ENCODE data around the gene WRNIP1.

Gene WRNIP1

DNA sequence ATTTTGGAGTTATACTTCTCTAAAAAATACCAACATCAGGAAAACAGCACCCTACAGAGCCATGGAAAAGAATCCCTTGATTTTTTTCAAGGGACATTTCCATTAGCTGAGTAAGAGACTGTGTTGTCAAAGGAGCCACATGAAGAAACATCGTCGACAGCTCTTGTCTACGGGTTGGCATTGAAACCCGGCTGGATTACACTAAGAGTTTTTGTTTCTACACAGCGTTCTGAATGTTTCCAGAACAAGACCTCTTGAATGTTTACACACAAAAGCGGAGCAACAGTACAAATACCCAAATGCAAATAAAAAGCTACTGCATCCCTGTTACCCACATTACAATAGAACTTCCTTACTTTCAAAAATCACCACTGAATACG lies 12.1 kb upstream of the WRNIP1 start:
- Histone ChIP-seq H3K27me3 (ENCODE audit: insufficient read depth, low read length, poor library complexity, severe bottlenecking) (no peaks in the 10 kb centered on the region), H3K36me3 (ENCODE audit: insufficient read depth, low read length) (no peaks in the 10 kb centered on the region), H4K20me1 (ENCODE audit: insufficient read depth, low read length, poor library complexity, severe bottlenecking) (no peaks in the 10 kb centered on the region), H3K9ac (ENCODE audit: low read depth, low read length, poor library complexity, severe bottlenecking) (no peak overlapping the region), H3K4me3 (ENCODE audit: low read length, poor library complexity, severe bottlenecking) (no peak overlapping the region), H3K4me1 (ENCODE audit: insufficient read depth, low read length, poor library complexity, severe bottlenecking) (peaks cover 55% of the 10 kb centered on the region), H3K9me3 (ENCODE audit: insufficient read depth, low read depth, low read length) (no peaks in the 10 kb centered on the region), H3F3A (ENCODE audit: low read depth) (peaks cover 8% of the 10 kb centered on the region), H3K9me2 (replicated peaks; ENCODE audit: low read depth, low read length) (no peaks in the 10 kb centered on the region), H2AFZ (ENCODE audit: low read length) (no peak overlapping the region), H3K4me2 (ENCODE audit: low read depth, low read length, poor library complexity, severe bottlenecking) (peak overlapping the region; percentile 72), H3K79me2 (ENCODE audit: insufficient read depth, low read length) (no peaks in the 10 kb centered on the region)
- no peak for TF ChIP-seq CTCF (conservative IDR thresholded peaks at IDR 0.05; ENCODE audit: low read length)
- TF ChIP-seq EZH2phosphoT487 (IDR thresholded peaks at IDR 0.05; ENCODE audit: borderline replicate concordance): no peak

DNA sequence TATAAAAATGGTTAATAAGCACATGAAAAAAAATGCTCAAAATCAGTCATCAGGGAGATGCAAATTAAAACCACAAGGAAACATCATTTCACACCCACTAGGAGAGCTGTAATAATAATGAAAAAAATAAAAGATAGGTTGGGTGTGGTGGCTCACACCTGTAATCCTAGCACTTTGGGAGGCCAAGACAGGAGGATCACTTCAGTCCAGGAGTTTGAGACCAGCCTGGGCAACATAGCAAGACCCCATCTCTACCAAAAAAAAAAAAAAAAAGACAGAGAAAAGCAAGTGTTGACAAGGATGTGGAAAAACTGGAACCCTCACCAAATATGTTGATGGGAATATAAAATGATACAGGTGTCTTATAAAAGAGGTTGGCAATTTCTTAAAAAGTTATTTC lies 11.4 kb upstream of the WRNIP1 start:
- Histone ChIP-seq H3K9ac (ENCODE audit: low read depth, low read length, poor library complexity, severe bottlenecking) (no peak overlapping the region), H3K9me3 (ENCODE audit: insufficient read depth, low read depth, low read length) (no peaks in the 10 kb centered on the region), H3F3A (ENCODE audit: low read depth) (peaks cover 8% of the 10 kb centered on the region), H3K79me2 (ENCODE audit: insufficient read depth, low read length) (no peaks in the 10 kb centered on the region), H3K4me1 (ENCODE audit: insufficient read depth, low read length, poor library complexity, severe bottlenecking) (peaks cover 49% of the 10 kb centered on the region), H3K4me3 (ENCODE audit: low read length, poor library complexity, severe bottlenecking) (no peak overlapping the region), H2AFZ (ENCODE audit: low read length) (no peak overlapping the region), H3K27me3 (ENCODE audit: insufficient read depth, low read length, poor library complexity, severe bottlenecking) (no peaks in the 10 kb centered on the region), H3K9me2 (replicated peaks; ENCODE audit: low read depth, low read length) (no peaks in the 10 kb centered on the region), H3K4me2 (ENCODE audit: low read depth, low read length, poor library complexity, severe bottlenecking) (peak overlapping the region; percentile 72), H3K36me3 (ENCODE audit: insufficient read depth, low read length) (no peaks in the 10 kb centered on the region), H4K20me1 (ENCODE audit: insufficient read depth, low read length, poor library complexity, severe bottlenecking) (no peaks in the 10 kb centered on the region)
- TF ChIP-seq CTCF (conservative IDR thresholded peaks at IDR 0.05; ENCODE audit: low read length) (no peak), EZH2phosphoT487 (IDR thresholded peaks at IDR 0.05; ENCODE audit: borderline replicate concordance) (no peak)

DNA sequence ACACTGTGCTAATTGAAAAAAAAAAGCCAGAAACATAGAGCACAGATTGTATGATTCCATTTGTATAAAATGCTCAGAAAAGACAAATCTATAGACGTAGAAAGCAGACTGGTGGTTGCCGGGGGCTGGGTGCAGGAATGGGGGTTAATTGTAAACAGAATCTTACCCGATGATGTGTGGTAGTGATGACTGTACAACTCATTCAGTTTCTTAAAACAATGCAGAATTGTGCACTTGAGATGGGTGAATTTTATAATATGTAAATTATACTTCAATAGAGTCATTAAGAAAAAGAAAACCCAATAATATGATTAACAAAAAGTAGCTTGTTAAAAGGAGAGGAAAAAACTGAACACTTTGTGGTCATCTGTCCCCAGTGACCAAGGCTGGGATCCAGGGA lies 10.8 kb upstream of the WRNIP1 start:
- Histone ChIP-seq H3K9me2 (replicated peaks; ENCODE audit: low read depth, low read length) (no peaks in the 10 kb centered on the region), H3K36me3 (ENCODE audit: insufficient read depth, low read length) (no peaks in the 10 kb centered on the region)

More for the DNA sequence above, 10.8 kb upstream of the WRNIP1 start:
- Histone ChIP-seq H3K27me3 (ENCODE audit: insufficient read depth, low read length, poor library complexity, severe bottlenecking) (no peaks in the 10 kb centered on the region), H3K4me1 (ENCODE audit: insufficient read depth, low read length, poor library complexity, severe bottlenecking) (peaks cover 44% of the 10 kb centered on the region), H3K79me2 (ENCODE audit: insufficient read depth, low read length) (no peaks in the 10 kb centered on the region), H3F3A (ENCODE audit: low read depth) (peaks cover 8% of the 10 kb centered on the region), H2AFZ (ENCODE audit: low read length) (no peak overlapping the region), H3K4me2 (ENCODE audit: low read depth, low read length, poor library complexity, severe bottlenecking) (no peak overlapping the region), H3K4me3 (ENCODE audit: low read length, poor library complexity, severe bottlenecking) (no peak overlapping the region), H3K9ac (ENCODE audit: low read depth, low read length, poor library complexity, severe bottlenecking) (no peak overlapping the region), H3K9me3 (ENCODE audit: insufficient read depth, low read depth, low read length) (no peaks in the 10 kb centered on the region), H4K20me1 (ENCODE audit: insufficient read depth, low read length, poor library complexity, severe bottlenecking) (no peaks in the 10 kb centered on the region)
- TF ChIP-seq EZH2phosphoT487 (IDR thresholded peaks at IDR 0.05; ENCODE audit: borderline replicate concordance): no peak
- TF ChIP-seq CTCF (conservative IDR thresholded peaks at IDR 0.05; ENCODE audit: low read length): no peak
